Breast epithelium (tissue), 4 donors: Measurements from ENCODE around the gene ARMC12. TPM values are rescaled to one million over a fixed set of nuclear protein-coding genes. Genes with fewer than 3 reads are reported as not detected.

Source experiments
- DNase-seq, 2 donors: peaks; one replicate each; pipeline ENCODE4 v3.0.0-alpha.2; 2019; ENCODE audit warnings: low spot score in 2 of 2
- H3K27ac ChIP-seq, 2 donors: fragments of 200-600 bp; sonication (generic) in 1 of 2; one replicate each; pipeline ENCODE4 v1.5.1; 2016 to 2019; ENCODE audit warnings: mild to moderate bottlenecking in 1 of 2
- H3K27me3 ChIP-seq, 2 donors: fragments of 200-600 bp; sonication (generic) in 1 of 2; one replicate each; pipeline versions ENCODE4 v1.5.1 to v1.6.0; 2017 to 2019; ENCODE audit warnings: control low read depth in 1 of 2, mild to moderate bottlenecking in 1 of 2
- H3K36me3 ChIP-seq: fragments of 200-600 bp; one replicate; pipeline ENCODE4 v1.5.1; 2019
- H3K4me1 ChIP-seq, 2 donors: fragments of 200-600 bp; sonication (generic); one replicate each; pipeline ENCODE4 v1.5.1; 2016 to 2019; ENCODE audit warnings: control low read depth in 1 of 2
- H3K4me3 ChIP-seq, 3 donors: fragments of 200-600 bp; sonication (generic); 1 replicate in 2 of 3; 2 replicates in 1 of 3; pipeline ENCODE4 v1.5.1; 2016 to 2019; ENCODE audit warnings: mild to moderate bottlenecking in 3 of 3, moderate library complexity in 2 of 3
- H3K9me3 ChIP-seq, 2 donors: fragments of 200-600 bp; sonication (generic) in 1 of 2; one replicate each; pipeline ENCODE4 v1.5.1; 2016 to 2019; ENCODE audit warnings: control low read depth in 1 of 2
- POLR2A ChIP-seq: fragments of 450-650 bp; IDR thresholded peaks from one replicate; pipeline ENCODE4 v1.6.1; 2016; ENCODE audit warnings: antibody characterized with exemption, mild to moderate bottlenecking, moderate library complexity
- POLR2AphosphoS5 ChIP-seq, 3 donors: sonication (generic); formaldehyde crosslinking; IDR thresholded peaks; one replicate each; pipeline ENCODE4 v1.6.1; 2017; ENCODE audit warnings: antibody characterized with exemption in 3 of 3
- intact Hi-C: fragments of 100-400 bp; cut with DNase I; formaldehyde crosslinking; loops from one replicate; pipeline ENCODE4 v1.15.1; 2023; ENCODE audit warnings: low total_unique reads
- total RNA-seq, 3 donors: library from RNA; depleted of rRNA; stranded (reverse); fragments of >200 nt; gene quantifications; one replicate each; pipeline ENCODE4 v1.1.0, GENCODE V29; 2016
- TF ChIP-seq, protein P1 (sequence below), 3 donors: fragments of 450-650 bp; IDR thresholded peaks; one replicate each; pipeline ENCODE4 v1.5.1; 2016 to 2017; ENCODE audit warnings: antibody characterized with exemption in 3 of 3, mild to moderate bottlenecking in 3 of 3, moderate library complexity in 3 of 3

Gene ARMC12
- total RNA-seq, 3 donors from 2014 or later: 0.29 to 1.4 (median 0.33) TPM

GRCh38 chr6:35795453-35796071 is 58.7 kb downstream of the ARMC12 start:
- Histone ChIP-seq H3K9me3 (no peaks in the 10 kb centered on the region), H3K27me3 (no peaks in the 10 kb centered on the region), H3K27ac (no peak overlapping the region), H3K4me1 (no peaks in the 10 kb centered on the region), H3K4me3 (no peak overlapping the region), H3K36me3 (no peaks in the 10 kb centered on the region)
- no peak for DNase-seq
- intact Hi-C loops: no loop called here
- TF ChIP-seq POLR2A: no peak
- no peak for TF ChIP-seq POLR2AphosphoS5 (IDR thresholded peaks at IDR 0.05)
- TF ChIP-seq, protein P1, sequence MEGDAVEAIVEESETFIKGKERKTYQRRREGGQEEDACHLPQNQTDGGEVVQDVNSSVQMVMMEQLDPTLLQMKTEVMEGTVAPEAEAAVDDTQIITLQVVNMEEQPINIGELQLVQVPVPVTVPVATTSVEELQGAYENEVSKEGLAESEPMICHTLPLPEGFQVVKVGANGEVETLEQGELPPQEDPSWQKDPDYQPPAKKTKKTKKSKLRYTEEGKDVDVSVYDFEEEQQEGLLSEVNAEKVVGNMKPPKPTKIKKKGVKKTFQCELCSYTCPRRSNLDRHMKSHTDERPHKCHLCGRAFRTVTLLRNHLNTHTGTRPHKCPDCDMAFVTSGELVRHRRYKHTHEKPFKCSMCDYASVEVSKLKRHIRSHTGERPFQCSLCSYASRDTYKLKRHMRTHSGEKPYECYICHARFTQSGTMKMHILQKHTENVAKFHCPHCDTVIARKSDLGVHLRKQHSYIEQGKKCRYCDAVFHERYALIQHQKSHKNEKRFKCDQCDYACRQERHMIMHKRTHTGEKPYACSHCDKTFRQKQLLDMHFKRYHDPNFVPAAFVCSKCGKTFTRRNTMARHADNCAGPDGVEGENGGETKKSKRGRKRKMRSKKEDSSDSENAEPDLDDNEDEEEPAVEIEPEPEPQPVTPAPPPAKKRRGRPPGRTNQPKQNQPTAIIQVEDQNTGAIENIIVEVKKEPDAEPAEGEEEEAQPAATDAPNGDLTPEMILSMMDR (IDR thresholded peaks at IDR 0.05): no peak

- no peak for DNase-seq
- Histone ChIP-seq H3K9me3 (no peaks in the 10 kb centered on the region), H3K27ac (no peak overlapping the region), H3K4me3 (no peak overlapping the region), H3K36me3 (no peaks in the 10 kb centered on the region), H3K4me1 (no peaks in the 10 kb centered on the region), H3K27me3 (no peaks in the 10 kb centered on the region)
- intact Hi-C loops: no loop called here
- TF ChIP-seq, protein P1 (IDR thresholded peaks at IDR 0.05): no peak
- TF ChIP-seq POLR2A: no peak
- TF ChIP-seq POLR2AphosphoS5 (IDR thresholded peaks at IDR 0.05): no peak
These were observed 59.4 kb downstream of the ARMC12 start for GRCh38 chr6:35796236-35796635.

GRCh38 chr6:35797837-35798526 is 61.1 kb downstream of the ARMC12 start:
- H3K4me1 ChIP-seq: no peaks in the 10 kb centered on the region
- H3K27ac ChIP-seq: no peak overlapping the region
- no peak overlapping the region for H3K4me3 ChIP-seq
- TF ChIP-seq, protein P1 (IDR thresholded peaks at IDR 0.05): no peak
- no peak for TF ChIP-seq POLR2A
- no peak for TF ChIP-seq POLR2AphosphoS5 (IDR thresholded peaks at IDR 0.05)
- H3K9me3 ChIP-seq: no peaks in the 10 kb centered on the region
- intact Hi-C loops: no loop called here
- H3K27me3 ChIP-seq: no peaks in the 10 kb centered on the region
- no peak for DNase-seq
- H3K36me3 ChIP-seq: no peaks in the 10 kb centered on the region

Other genes with a start within 250 kb of the ARMC12 start
- 10 to 100 TPM in 2 of 3 donors, 1 to 10 TPM in 1; 5.6 to 28.2 (median 26.2) TPM for gene TEAD3, start 240.0 kb upstream of the ARMC12 start, total RNA-seq
- gene TULP1, start 224.1 kb upstream of the ARMC12 start, total RNA-seq: not detected
- gene FKBP5, start 48.1 kb upstream of the ARMC12 start, total RNA-seq: 100 to 1,000 TPM; 167 to 970 (median 266) TPM
- 1 to 10 TPM in 1 of 3 donors, not detected in 2; 2.3 TPM for gene CLPSL2, start 39.6 kb downstream of the ARMC12 start, total RNA-seq
- gene CLPSL1, start 44.0 kb downstream of the ARMC12 start, total RNA-seq: 1 to 10 TPM in 1 of 3 donors, not detected in 2; 1.3 TPM
- gene CLPS, start 60.3 kb downstream of the ARMC12 start, total RNA-seq: not detected
- not detected for gene LHFPL5, start 68.3 kb downstream of the ARMC12 start, total RNA-seq
- 10 to 100 TPM; 29.1 to 77.7 (median 61.3) TPM for gene SRPK1, start 184.1 kb downstream of the ARMC12 start, total RNA-seq